GM10266 (cell line): ENCODE results near the gene SCLT1.

Experiments
- DNase-seq: peaks from one replicate; pipeline ENCODE4 v3.0.0; 2012; ENCODE audit errors: extremely low spot score
- CTCF ChIP-seq: IDR thresholded peaks from 2 replicates; pipeline ENCODE4 v1.5.1; 2012; ENCODE audit warnings: mild to moderate bottlenecking, low read depth; ENCODE audit not compliant: control insufficient read depth, insufficient read depth; ENCODE audit errors: missing control alignments

Gene SCLT1

GRCh38 chr4:128983771-128984485 lies 109.4 kb downstream of the SCLT1 start:
- DNase-seq: no peak
- TF ChIP-seq CTCF: no peak

- no peak for TF ChIP-seq CTCF
- no peak for DNase-seq
Measured at GRCh38 chr4:128981377-128981776, 112.0 kb downstream of the SCLT1 start.

GRCh38 chr4:128980816-128981326 lies 112.5 kb downstream of the SCLT1 start:
- TF ChIP-seq CTCF: no peak
- no peak for DNase-seq

GRCh38 chr4:128979934-128980333 lies 113.4 kb downstream of the SCLT1 start:
- no peak for TF ChIP-seq CTCF
- DNase-seq: no peak

GRCh38 chr4:128978985-128979384 lies 114.4 kb downstream of the SCLT1 start:
- DNase-seq: no peak
- no peak for TF ChIP-seq CTCF

- no peak for DNase-seq
- TF ChIP-seq CTCF: no peak
Measured at GRCh38 chr4:128974136-128974581, 119.2 kb downstream of the SCLT1 start.

- no peak for TF ChIP-seq CTCF
- no peak for DNase-seq
Measured at GRCh38 chr4:128973384-128973783, 120.0 kb downstream of the SCLT1 start.
